WTC11 (cell line): ENCODE measurements around the gene CAMSAP1.

ENCODE experiments used
- ATF1 ChIP-seq: sonication (generic); formaldehyde crosslinking; IDR thresholded peaks from 2 replicates; pipeline ENCODE4 v1.8.1; 2023; ENCODE audit warnings: mild to moderate bottlenecking, moderate library complexity, missing genetic modification reagents
- CREB1 ChIP-seq: sonication (generic); formaldehyde crosslinking; IDR thresholded peaks from 2 replicates; pipeline ENCODE4 v1.8.0; 2023; ENCODE audit warnings: mild to moderate bottlenecking, missing genetic modification reagents
- CTCF ChIP-seq: fragments of 200-600 bp; IDR thresholded peaks from 2 replicates; pipeline ENCODE4 v1.8.0; 2022; ENCODE audit warnings: antibody characterized with exemption
- ELF4 ChIP-seq: sonication (generic); formaldehyde crosslinking; IDR thresholded peaks from 2 replicates; pipeline ENCODE4 v1.8.1; 2022; ENCODE audit warnings: low read depth, mild to moderate bottlenecking, moderate library complexity, missing genetic modification reagents
- IRF2 ChIP-seq: sonication (generic); formaldehyde crosslinking; IDR thresholded peaks from 2 replicates; pipeline ENCODE4 v1.8.0; 2022; ENCODE audit warnings: low read depth, missing genetic modification reagents, borderline replicate concordance
- MYBL2 ChIP-seq: sonication (generic); formaldehyde crosslinking; IDR thresholded peaks from 2 replicates; pipeline ENCODE4 v1.8.1; 2023; ENCODE audit warnings: mild to moderate bottlenecking, moderate library complexity, missing genetic modification reagents
- ZBTB43 ChIP-seq: sonication (generic); formaldehyde crosslinking; IDR thresholded peaks from 2 replicates; pipeline ENCODE4 v1.8.1; 2023; ENCODE audit warnings: mild to moderate bottlenecking, missing genetic modification reagents
- ZNF263 ChIP-seq: sonication (generic); formaldehyde crosslinking; IDR thresholded peaks from 2 replicates; pipeline ENCODE4 v1.8.1; 2022; ENCODE audit warnings: low read depth, mild to moderate bottlenecking, moderate library complexity, missing genetic modification reagents
- ZNF423 ChIP-seq: fragments of 250-450 bp; sonication (Bioruptor Pico); IDR thresholded peaks from 2 replicates; pipeline ENCODE4 v2.1.2; 2022; ENCODE audit warnings: mild to moderate bottlenecking, moderate library complexity
- TF ChIP-seq, protein P1 (sequence below): sonication (generic); formaldehyde crosslinking; IDR thresholded peaks from 2 replicates; pipeline ENCODE4 v1.8.0; 2022; ENCODE audit warnings: mild to moderate bottlenecking, missing genetic modification reagents

GRCh38 chr9:135901826-135902225, 5.5 kb downstream of the CAMSAP1 start:
- TF ChIP-seq ELF4 (CRISPR knock-in tag), result no peak
- TF ChIP-seq, protein P1, sequence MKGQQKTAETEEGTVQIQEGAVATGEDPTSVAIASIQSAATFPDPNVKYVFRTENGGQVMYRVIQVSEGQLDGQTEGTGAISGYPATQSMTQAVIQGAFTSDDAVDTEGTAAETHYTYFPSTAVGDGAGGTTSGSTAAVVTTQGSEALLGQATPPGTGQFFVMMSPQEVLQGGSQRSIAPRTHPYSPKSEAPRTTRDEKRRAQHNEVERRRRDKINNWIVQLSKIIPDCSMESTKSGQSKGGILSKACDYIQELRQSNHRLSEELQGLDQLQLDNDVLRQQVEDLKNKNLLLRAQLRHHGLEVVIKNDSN (CRISPR knock-in tag), result no peak
- TF ChIP-seq ZNF423 (CRISPR knock-in tag), result no peak
- no peak for TF ChIP-seq MYBL2
- TF ChIP-seq ZBTB43 (CRISPR knock-in tag), result no peak
- TF ChIP-seq CTCF, result no peak
- TF ChIP-seq ZNF263 (CRISPR knock-in tag), result no peak
- TF ChIP-seq CREB1 (CRISPR knock-in tag), result no peak
- no peak for TF ChIP-seq ATF1
- TF ChIP-seq IRF2 (CRISPR knock-in tag), result no peak
